HG03097 (cell line): ENCODE data around the gene LRMDA.

Source experiments
- ATAC-seq: cut with Tn5 transposase; IDR thresholded peaks from one replicate; pipeline ENCODE4 v1.9.1; 2021; ENCODE audit not compliant: unreplicated experiment, low FRiP score

LRMDA gene

DNA sequence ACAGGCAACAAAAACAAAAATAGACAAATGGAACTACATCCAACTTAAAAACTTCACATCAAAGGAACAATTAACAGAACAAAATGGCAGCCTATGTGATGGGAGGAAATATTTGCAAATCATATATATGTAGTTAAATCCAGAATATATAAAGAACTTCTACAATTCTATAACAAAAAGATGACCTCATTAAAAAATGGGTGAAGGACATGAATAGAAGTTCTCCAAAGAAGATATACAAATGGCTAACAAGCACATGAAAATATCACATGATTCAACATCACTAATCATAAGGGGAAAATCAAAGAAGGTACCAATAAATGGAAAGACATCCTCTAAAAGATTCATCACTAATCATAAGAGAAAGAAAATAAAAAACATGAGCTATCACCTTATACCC lies 416.1 kb downstream of the LRMDA start:
- ATAC-seq, result no peak

DNA sequence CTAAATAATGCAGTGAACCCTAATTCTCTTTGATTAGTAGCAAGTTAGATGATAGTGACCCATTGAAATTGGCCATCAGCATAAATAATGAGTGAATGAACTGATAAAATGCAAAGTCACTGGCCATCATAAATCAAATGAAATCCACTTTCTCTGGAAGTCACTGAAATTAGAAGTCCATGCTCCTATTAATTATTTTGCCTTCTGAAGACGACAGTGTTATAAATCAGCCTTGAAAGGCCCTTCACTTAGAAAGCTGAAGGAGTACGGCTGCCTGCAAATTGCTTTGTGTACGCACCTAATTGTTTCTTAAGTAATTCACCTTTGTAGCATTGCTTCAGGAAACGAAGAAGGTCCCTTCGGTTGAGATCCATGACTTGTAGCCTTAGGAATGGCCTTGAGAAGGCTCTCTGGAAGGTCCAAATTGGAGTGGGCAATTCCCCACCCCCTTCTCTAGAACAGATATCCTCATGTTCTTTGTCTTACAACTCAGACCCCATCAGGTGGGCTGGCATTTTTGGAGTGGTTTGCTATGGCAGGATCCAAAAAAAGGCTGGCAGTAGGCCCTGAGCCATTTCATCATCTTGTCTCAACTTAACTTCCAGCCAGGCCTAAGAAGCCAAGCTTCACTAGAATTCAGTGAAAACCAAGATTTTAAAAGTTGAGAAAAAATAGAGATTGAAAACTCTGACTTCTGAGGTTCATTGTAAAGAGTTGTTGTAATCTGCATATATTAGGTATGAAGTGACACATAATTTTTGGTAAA lies 420.3 kb downstream of the LRMDA start:
- no peak for ATAC-seq

- no peak for ATAC-seq
Measured at GRCh38 chr10:75852851-75853484, 421.5 kb downstream of the LRMDA start.

DNA sequence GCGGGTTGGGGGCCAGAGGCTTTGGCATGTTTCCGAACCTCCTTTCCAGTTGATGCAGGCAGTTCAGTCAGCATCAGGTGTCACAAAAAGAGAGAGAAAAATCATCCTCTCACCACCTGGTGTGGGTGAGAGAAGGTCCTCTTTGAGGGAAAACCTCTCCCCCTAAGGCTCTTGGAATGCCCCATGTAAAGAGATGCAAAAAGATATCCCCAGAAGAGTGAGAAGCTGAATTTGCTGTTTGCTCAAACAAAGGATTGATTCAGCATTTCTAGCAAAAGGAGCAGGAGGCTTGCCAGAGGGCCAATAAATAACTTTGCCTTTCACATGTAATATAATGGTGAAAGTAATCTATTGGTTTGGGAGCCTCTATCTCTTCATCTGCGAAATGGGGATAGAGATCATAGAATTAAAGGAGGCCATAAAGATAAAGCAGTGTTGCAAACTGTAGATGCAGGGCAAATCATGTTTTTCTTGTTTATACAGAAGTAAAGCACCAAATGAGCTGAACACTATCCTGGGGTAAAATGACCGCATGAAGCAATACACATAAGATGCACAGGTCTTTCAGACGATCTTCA lies 425.9 kb downstream of the LRMDA start:
- no peak for ATAC-seq

GRCh38 chr10:75857896-75858295 lies 426.5 kb downstream of the LRMDA start:
- no peak for ATAC-seq

GRCh38 chr10:75858339-75858738 lies 426.9 kb downstream of the LRMDA start:
- no peak for ATAC-seq

GRCh38 chr10:75859141-75859540 lies 427.7 kb downstream of the LRMDA start:
- ATAC-seq, result no peak

DNA sequence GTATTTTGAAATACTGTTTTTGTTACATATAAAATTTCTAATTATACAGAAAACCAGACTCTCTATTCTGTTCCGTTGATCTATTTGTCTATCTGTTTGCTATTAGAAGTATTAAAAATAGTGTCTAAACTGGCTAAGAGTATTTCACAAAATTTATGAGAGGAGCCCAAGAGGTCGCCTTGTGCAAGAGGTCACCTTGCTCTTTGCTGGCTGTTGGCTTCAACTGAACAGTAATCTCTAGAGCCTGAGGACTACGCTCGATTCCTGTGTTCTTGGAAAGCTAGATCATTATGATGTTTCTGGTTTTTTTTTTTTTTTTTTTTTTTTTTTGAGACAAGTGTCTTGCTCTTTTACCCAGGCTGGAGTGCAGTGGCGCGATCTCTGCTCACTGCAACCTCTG lies 428.6 kb downstream of the LRMDA start:
- no peak for ATAC-seq

GRCh38 chr10:75861582-75861981 lies 430.2 kb downstream of the LRMDA start:
- no peak for ATAC-seq

DNA sequence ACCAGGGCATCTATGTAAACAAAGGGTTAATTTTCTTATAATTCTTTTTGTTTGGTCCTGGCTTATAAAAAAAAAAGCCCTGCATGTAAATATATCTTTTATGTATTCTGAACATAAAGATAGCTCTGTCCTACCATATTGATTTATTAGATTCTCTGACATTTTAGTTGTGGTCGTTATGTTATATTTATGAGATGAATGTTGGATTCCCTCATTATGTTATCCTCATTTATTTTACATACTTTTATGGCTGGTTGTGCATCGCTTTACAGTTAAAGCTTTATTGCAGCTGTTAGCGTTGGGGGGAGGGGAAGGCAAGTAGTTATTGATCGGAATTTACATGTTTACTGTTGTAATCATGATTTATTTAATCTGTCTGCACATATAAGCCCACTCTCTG lies 431.5 kb downstream of the LRMDA start:
- ATAC-seq, result no peak

DNA sequence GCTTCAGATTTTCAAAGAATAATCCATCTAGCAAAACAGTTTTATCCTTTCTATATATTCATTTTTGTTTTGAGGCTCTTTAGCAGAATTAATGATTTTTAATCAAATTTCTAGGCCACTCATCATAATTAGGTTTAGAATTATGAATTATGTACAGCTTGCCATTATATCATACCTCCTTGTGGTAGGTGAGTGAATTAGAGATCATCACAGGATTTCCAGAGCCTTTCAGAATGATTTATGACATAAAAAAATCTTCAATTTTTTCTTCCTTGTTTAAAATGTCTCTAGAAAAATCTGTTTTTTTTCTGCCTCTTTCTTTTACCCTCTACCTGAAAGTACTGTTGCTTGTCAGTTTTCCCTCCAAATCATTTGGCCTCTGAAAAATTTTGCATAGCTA lies 433.3 kb downstream of the LRMDA start:
- ATAC-seq, result no peak

DNA sequence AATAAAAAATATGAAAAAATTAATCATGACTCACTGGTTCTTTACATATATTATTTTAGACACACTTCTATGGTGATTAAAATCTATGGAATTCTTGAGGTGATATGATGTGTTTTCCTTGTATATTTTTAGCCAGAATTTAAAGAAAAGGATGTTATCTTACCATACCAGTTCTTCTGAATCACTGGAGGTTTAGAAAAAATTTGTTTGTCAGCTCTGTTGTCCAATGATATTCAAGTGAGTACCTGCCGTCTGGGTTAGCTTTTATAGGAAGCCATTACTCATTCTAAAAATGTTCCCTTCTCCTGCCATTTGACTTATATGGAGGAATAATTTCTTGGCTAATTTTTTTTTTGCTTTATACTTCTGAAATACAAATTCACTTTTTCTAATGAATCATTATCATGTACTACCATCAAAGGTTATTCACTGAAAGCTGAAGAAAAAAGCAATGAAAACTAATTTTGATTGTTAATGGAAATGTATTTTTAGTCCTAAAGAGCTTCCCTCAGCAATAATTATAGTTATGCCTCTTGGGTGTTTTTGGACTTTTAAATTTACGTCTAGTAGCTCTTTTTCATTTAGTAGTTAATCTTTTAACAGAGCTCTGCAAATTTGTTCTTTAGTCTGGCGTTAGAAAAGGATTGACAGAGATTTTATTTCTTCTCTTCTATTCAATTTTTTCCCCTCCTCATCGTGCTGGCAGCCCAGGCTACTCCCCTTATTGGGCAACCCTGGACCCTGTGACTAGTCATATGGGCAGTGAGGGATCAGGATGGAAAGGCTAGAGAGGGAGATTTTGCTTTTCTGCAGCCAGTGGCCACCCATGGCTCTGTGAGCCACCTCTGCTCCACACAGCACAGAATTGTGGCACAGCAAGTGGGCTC lies 434.2 kb downstream of the LRMDA start:
- ATAC-seq, result no peak

- no peak for ATAC-seq
Measured at GRCh38 chr10:75866300-75866625, 434.8 kb downstream of the LRMDA start.

GRCh38 chr10:75866731-75867130 lies 435.3 kb downstream of the LRMDA start:
- ATAC-seq, result no peak

DNA sequence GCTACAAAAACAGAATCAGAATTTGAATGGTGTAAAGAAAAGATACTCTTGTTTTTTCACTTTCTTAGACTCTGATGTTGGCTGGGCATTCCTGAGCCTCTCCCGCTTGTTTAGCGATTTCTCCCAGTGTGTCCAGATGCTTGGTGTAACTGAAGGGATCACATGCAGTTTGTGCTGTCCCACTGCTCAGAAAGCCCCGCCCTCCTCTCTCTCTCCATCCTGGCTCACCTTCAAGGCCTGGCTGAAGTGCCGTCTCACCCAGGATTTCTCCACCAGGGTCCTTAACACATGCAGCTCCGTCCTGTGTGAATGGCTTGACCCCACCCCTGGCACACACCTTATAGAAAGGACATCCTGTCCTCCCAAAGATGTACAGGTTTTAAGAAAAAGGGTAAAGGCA lies 437.1 kb downstream of the LRMDA start:
- ATAC-seq, result no peak

GRCh38 chr10:75870039-75870645 lies 438.7 kb downstream of the LRMDA start:
- ATAC-seq, result no peak

GRCh38 chr10:75875740-75876139 lies 444.3 kb downstream of the LRMDA start:
- no peak for ATAC-seq

- no peak for ATAC-seq
Measured at GRCh38 chr10:75876710-75877109, 445.3 kb downstream of the LRMDA start.

GRCh38 chr10:75877877-75878276 lies 446.5 kb downstream of the LRMDA start:
- no peak for ATAC-seq

GRCh38 chr10:75878586-75878985 lies 447.2 kb downstream of the LRMDA start:
- no peak for ATAC-seq
